HEK293 (cell line): ENCODE measurements around the gene FIGLA.

Experiments used
- CTCF ChIA-PET: fragments of 350-600 bp; formaldehyde crosslinking; extraction: SDS; loops from one replicate; lab custom pipeline; 2021; ENCODE audit warnings: antibody characterized with exemption; lab: Yijun Ruan, JAX
- POLR2A ChIA-PET: fragments of 300-600 bp; formaldehyde crosslinking; extraction: SDS; loops from one replicate; lab custom pipeline; 2020; ENCODE audit warnings: antibody characterized with exemption, inconsistent platforms; lab: Yijun Ruan, JAX
- H3K27ac ChIP-seq: fragments of 200-500 bp; sonication (Bioruptor generic); 2 replicates; pipeline ENCODE4 v1.5.1; 2014; ENCODE audit warnings: low read depth, low read length, control low read depth, inconsistent platforms; ENCODE audit errors: extremely low read depth
- H3K36me3 ChIP-seq, 2 experiments: fragments of 200-500 bp in 1 of 2; sonication (Bioruptor generic) in 1 of 2; 1 replicate in 1 of 2; 2 replicates in 1 of 2; pipeline ENCODE4 v1.5.1; 2014 to 2017; ENCODE audit warnings: inconsistent platforms in 2 of 2, low read length in 2 of 2; ENCODE audit not compliant: control insufficient read depth in 2 of 2, insufficient read depth in 1 of 2
- H3K4me1 ChIP-seq: fragments of 200-500 bp; sonication (Bioruptor generic); 2 replicates; pipeline ENCODE4 v1.5.1; 2014; ENCODE audit warnings: mild to moderate bottlenecking, low read length, inconsistent platforms; ENCODE audit not compliant: control insufficient read depth, insufficient read depth
- H3K4me3 ChIP-seq: 2 replicates; pipeline ENCODE4 v1.5.1; 2011; ENCODE audit warnings: low read depth, mild to moderate bottlenecking, control low read depth, low read length, moderate library complexity
- H3K9me3 ChIP-seq: fragments of 200-500 bp; sonication (Bioruptor generic); 2 replicates; pipeline ENCODE4 v1.5.1; 2014; ENCODE audit warnings: low read depth, low read length, inconsistent platforms; ENCODE audit not compliant: control insufficient read depth, insufficient read depth
- BCL11B ChIP-seq: fragments of 450-650 bp; formaldehyde crosslinking; IDR thresholded peaks from 2 replicates; pipeline ENCODE4 v1.5.1; 2016; ENCODE audit warnings: low read depth, missing biosample characterization, missing genetic modification characterization
- GFI1B ChIP-seq: fragments of 450-650 bp; formaldehyde crosslinking; IDR thresholded peaks from 2 replicates; pipeline ENCODE4 v1.5.1; 2016; ENCODE audit warnings: missing biosample characterization, missing genetic modification characterization
- KLF1 ChIP-seq: fragments of 450-650 bp; formaldehyde crosslinking; IDR thresholded peaks from 2 replicates; pipeline ENCODE4 v1.5.1; 2016; ENCODE audit warnings: missing biosample characterization, missing genetic modification characterization
- SP7 ChIP-seq: fragments of 450-650 bp; formaldehyde crosslinking; IDR thresholded peaks from 2 replicates; pipeline ENCODE4 v1.5.1; 2016; ENCODE audit warnings: missing biosample characterization, missing genetic modification characterization
- ZNF114 ChIP-seq: fragments of 450-650 bp; formaldehyde crosslinking; IDR thresholded peaks from 2 replicates; pipeline ENCODE4 v1.5.0; 2017; ENCODE audit warnings: missing biosample characterization, missing genetic modification characterization
- ZNF133 ChIP-seq: fragments of 450-650 bp; formaldehyde crosslinking; IDR thresholded peaks from 2 replicates; pipeline ENCODE4 v1.5.1; 2016; ENCODE audit warnings: missing biosample characterization, missing genetic modification characterization
- ZNF202 ChIP-seq: fragments of 450-650 bp; formaldehyde crosslinking; IDR thresholded peaks from 2 replicates; pipeline ENCODE4 v1.5.1; 2016; ENCODE audit warnings: missing biosample characterization, missing genetic modification characterization, borderline replicate concordance
- ZNF221 ChIP-seq: fragments of 450-650 bp; formaldehyde crosslinking; IDR thresholded peaks from 2 replicates; pipeline ENCODE4 v1.5.1; 2017; ENCODE audit warnings: missing biosample characterization, missing genetic modification characterization, borderline replicate concordance
- ZNF37A ChIP-seq: fragments of 450-650 bp; IDR thresholded peaks from 2 replicates; pipeline ENCODE4 v1.5.1; 2018; ENCODE audit warnings: missing biosample characterization, missing genetic modification characterization
- ZNF549 ChIP-seq: fragments of 450-650 bp; IDR thresholded peaks from 2 replicates; pipeline ENCODE4 v1.5.1; 2018; ENCODE audit warnings: missing biosample characterization, missing genetic modification characterization, mild to moderate bottlenecking, inconsistent platforms, moderate library complexity
- ZNF626 ChIP-seq: fragments of 450-650 bp; sonication (Bioruptor Pico); formaldehyde crosslinking; IDR thresholded peaks from 2 replicates; pipeline ENCODE4 v1.5.1; 2018; ENCODE audit warnings: missing biosample characterization, missing genetic modification characterization, inconsistent platforms
- ZNF658 ChIP-seq: fragments of 450-650 bp; formaldehyde crosslinking; IDR thresholded peaks from 2 replicates; pipeline ENCODE4; 2016; ENCODE audit warnings: missing biosample characterization, missing genetic modification characterization
- ZNF701 ChIP-seq: fragments of 450-650 bp; formaldehyde crosslinking; IDR thresholded peaks from 2 replicates; pipeline ENCODE4 v1.5.1; 2016; ENCODE audit warnings: missing biosample characterization, missing genetic modification characterization
- ZXDB ChIP-seq: fragments of 450-650 bp; formaldehyde crosslinking; IDR thresholded peaks from 2 replicates; pipeline ENCODE4 v1.5.1; 2016; ENCODE audit warnings: missing biosample characterization, missing genetic modification characterization
- TF ChIP-seq, protein P1 (sequence below): fragments of 450-650 bp; formaldehyde crosslinking; IDR thresholded peaks from 2 replicates; pipeline ENCODE4 v1.5.1; 2016; ENCODE audit warnings: missing biosample characterization, missing genetic modification characterization
- TF ChIP-seq, protein P2 (sequence below): fragments of 450-650 bp; formaldehyde crosslinking; IDR thresholded peaks from 2 replicates; pipeline ENCODE4 v1.5.1; 2016; ENCODE audit warnings: missing biosample characterization, missing genetic modification characterization, borderline replicate concordance
- TF ChIP-seq, protein P3 (sequence below): IDR thresholded peaks from 2 replicates; pipeline ENCODE4 v1.6.1; 2011; ENCODE audit warnings: mild to moderate bottlenecking, low read depth, low read length, borderline replicate concordance
- TF ChIP-seq, protein P4 (sequence below): fragments of 450-650 bp; formaldehyde crosslinking; IDR thresholded peaks from 2 replicates; pipeline ENCODE4 v1.5.1; 2017; ENCODE audit warnings: missing biosample characterization, mild to moderate bottlenecking, missing genetic modification characterization, moderate library complexity

The FIGLA gene

DNA sequence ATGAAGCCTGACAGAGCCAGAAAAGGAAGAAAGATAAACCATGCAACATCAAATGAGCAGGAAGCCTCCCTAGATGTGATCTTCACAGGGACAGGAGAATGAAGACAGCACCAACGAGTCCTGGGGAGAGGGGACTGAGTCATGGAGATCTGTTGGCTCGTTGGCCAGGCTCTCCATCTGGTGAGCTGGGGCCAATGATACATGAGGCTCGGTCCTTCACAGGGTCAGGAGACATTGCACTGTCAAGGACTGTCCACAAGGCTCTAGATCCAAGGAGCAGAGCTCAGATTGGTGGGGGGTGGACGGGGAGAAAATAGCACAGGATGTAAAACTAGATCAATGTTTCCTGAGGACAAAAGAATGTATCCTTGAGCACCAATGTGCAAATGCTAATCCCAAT lies 44.4 kb upstream of the FIGLA start:
- CTCF ChIA-PET: no interaction called here
- TF ChIP-seq, protein P1, sequence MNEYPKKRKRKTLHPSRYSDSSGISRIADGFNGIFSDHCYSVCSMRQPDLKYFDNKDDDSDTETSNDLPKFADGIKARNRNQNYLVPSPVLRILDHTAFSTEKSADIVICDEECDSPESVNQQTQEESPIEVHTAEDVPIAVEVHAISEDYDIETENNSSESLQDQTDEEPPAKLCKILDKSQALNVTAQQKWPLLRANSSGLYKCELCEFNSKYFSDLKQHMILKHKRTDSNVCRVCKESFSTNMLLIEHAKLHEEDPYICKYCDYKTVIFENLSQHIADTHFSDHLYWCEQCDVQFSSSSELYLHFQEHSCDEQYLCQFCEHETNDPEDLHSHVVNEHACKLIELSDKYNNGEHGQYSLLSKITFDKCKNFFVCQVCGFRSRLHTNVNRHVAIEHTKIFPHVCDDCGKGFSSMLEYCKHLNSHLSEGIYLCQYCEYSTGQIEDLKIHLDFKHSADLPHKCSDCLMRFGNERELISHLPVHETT (tag by site-specific recombination): no peak
- TF ChIP-seq KLF1 (no peak), BCL11B (tag by site-specific recombination) (no peak), ZNF114 (no peak), ZNF37A (tag by site-specific recombination) (no peak), ZNF202 (tag by site-specific recombination) (no peak), SP7 (tag by site-specific recombination) (no peak), ZNF626 (no peak), GFI1B (tag by site-specific recombination) (no peak)
- TF ChIP-seq, protein P2, sequence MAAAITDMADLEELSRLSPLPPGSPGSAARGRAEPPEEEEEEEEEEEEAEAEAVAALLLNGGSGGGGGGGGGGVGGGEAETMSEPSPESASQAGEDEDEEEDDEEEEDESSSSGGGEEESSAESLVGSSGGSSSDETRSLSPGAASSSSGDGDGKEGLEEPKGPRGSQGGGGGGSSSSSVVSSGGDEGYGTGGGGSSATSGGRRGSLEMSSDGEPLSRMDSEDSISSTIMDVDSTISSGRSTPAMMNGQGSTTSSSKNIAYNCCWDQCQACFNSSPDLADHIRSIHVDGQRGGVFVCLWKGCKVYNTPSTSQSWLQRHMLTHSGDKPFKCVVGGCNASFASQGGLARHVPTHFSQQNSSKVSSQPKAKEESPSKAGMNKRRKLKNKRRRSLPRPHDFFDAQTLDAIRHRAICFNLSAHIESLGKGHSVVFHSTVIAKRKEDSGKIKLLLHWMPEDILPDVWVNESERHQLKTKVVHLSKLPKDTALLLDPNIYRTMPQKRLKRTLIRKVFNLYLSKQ: no peak
- Histone ChIP-seq H3K4me3 (no peak overlapping the region), H3K27ac (no peak overlapping the region), H3K4me1 (no peaks in the 10 kb centered on the region), H3K9me3 (no peaks in the 10 kb centered on the region), H3K36me3 (peaks cover 0 to 10% of the 10 kb centered on the region in 2 experiments; a peak in 1 of 3 replicates)
- POLR2A ChIA-PET: no interaction called here

DNA sequence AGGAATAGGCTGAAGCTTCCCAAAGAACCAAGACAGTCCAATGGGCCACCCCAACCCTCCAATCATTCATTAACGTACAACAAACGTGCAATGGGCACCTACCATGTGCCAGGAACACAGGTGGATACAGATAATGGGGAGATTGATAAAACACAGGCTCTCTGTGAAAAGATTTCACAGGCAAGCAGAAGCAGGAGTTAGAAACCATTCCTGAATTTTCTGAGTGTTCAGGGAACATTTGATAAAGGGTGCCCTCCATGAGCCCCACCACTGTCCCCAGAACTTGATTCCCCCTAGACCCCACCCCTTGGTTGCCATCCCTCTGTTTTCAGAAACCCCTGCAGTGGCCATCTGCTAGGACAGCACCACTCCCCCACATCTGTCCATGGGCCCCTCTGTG lies 43.7 kb upstream of the FIGLA start:
- TF ChIP-seq ZXDB (tag by site-specific recombination) (no peak), ZNF133 (tag by site-specific recombination) (peak; percentile 73)
- Histone ChIP-seq H3K4me3 (no peak overlapping the region), H3K4me1 (no peaks in the 10 kb centered on the region), H3K36me3 (peaks cover 0 to 10% of the 10 kb centered on the region in 2 experiments; a peak in 1 of 3 replicates), H3K27ac (no peak overlapping the region), H3K9me3 (no peaks in the 10 kb centered on the region)
- ChIA-PET CTCF (no interaction called here), POLR2A (no interaction called here)

DNA sequence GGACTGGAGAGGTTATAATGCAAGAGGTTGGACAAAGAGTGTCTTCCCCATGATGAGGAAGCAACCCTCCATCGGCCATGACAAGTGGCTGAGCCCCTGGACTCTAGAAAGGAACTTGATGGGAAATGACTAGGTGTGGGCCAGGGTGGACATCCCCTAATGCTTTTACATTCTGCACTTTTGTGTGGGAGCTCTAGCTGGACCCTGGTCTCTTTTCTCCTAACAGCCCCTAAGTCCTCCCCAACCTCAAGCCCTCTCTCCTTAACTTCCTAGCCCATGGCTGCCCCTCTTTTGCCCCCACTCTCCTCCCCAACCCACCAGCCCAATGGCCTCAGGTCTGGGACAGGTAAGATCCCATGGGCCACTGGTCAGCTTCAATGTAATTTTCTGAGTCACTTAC lies 42.8 kb upstream of the FIGLA start:
- H3K9me3 ChIP-seq: no peaks in the 10 kb centered on the region

More for the DNA sequence above, 42.8 kb upstream of the FIGLA start:
- TF ChIP-seq ZNF549: no peak
- no peak for TF ChIP-seq ZNF658
- no peak for TF ChIP-seq ZNF221 (tag by site-specific recombination)
- TF ChIP-seq, protein P3, sequence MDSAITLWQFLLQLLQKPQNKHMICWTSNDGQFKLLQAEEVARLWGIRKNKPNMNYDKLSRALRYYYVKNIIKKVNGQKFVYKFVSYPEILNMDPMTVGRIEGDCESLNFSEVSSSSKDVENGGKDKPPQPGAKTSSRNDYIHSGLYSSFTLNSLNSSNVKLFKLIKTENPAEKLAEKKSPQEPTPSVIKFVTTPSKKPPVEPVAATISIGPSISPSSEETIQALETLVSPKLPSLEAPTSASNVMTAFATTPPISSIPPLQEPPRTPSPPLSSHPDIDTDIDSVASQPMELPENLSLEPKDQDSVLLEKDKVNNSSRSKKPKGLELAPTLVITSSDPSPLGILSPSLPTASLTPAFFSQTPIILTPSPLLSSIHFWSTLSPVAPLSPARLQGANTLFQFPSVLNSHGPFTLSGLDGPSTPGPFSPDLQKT: no peak
- no peak for TF ChIP-seq ZNF701 (tag by site-specific recombination)
- TF ChIP-seq, protein P4, sequence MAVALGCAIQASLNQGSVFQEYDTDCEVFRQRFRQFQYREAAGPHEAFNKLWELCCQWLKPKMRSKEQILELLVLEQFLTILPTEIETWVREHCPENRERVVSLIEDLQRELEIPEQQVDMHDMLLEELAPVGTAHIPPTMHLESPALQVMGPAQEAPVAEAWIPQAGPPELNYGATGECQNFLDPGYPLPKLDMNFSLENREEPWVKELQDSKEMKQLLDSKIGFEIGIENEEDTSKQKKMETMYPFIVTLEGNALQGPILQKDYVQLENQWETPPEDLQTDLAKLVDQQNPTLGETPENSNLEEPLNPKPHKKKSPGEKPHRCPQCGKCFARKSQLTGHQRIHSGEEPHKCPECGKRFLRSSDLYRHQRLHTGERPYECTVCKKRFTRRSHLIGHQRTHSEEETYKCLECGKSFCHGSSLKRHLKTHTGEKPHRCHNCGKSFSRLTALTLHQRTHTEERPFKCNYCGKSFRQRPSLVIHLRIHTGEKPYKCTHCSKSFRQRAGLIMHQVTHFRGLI: no peak
- ChIA-PET POLR2A (no interaction called here), CTCF (interaction anchor here (0.6 kb wide), 1 partner anchor 17 kb away, joined by 3 read pairs; no protein-coding TSS in a partner anchor)
- Histone ChIP-seq H3K4me1 (no peaks in the 10 kb centered on the region), H3K4me3 (no peak overlapping the region), H3K36me3 (peaks cover 0 to 10% of the 10 kb centered on the region in 2 experiments; a peak in 1 of 3 replicates), H3K27ac (no peak overlapping the region)
